ENCODE measurements around the gene TLE5.
A peak's percentile ranks its signal among the peaks of the same experiment; 100 is the strongest.
"Not testable (repeated sequence)": the region's sequence is repeated elsewhere in the genome, so short reads cannot be mapped to it uniquely, and the experiment has no call there.

Gene TLE5

GRCh38 chr19:3045885-3046697 is 16.2 kb downstream of the TLE5 start:
- DNase-seq: no peak

- DNase-seq: no peak
Measured at GRCh38 chr19:3045191-3045590, 17.1 kb downstream of the TLE5 start.

GRCh38 chr19:3042621-3043267 is 19.6 kb downstream of the TLE5 start:
- DNase-seq: no peak

GRCh38 chr19:3041761-3042620 is 20.3 kb downstream of the TLE5 start:
- DNase-seq: no peak

- no peak for DNase-seq
Measured at GRCh38 chr19:3041327-3041726, 21.0 kb downstream of the TLE5 start.

- peak in 1 of 58 donors; percentile 17 for DNase-seq
Measured at GRCh38 chr19:3039641-3040077, 22.6 kb downstream of the TLE5 start.

- DNase-seq: no peak
Measured at GRCh38 chr19:3039125-3039524, 23.2 kb downstream of the TLE5 start.

GRCh38 chr19:3038214-3038613 is 24.1 kb downstream of the TLE5 start:
- DNase-seq: no peak

GRCh38 chr19:3036977-3037544 is 25.2 kb downstream of the TLE5 start:
- not testable (repeated sequence) for DNase-seq

GRCh38 chr19:3036119-3036976 is 25.9 kb downstream of the TLE5 start:
- DNase-seq: peak; percentile 67 to 97 (median 92)

GRCh38 chr19:3035542-3036118 is 26.7 kb downstream of the TLE5 start:
- DNase-seq: peak; percentile 79 to 98 (median 95)

GRCh38 chr19:3034656-3035541 is 27.4 kb downstream of the TLE5 start:
- DNase-seq: peak in 7 of 58 donors; percentile 32 to 49 (median 42)

GRCh38 chr19:3034406-3034655 is 28.0 kb downstream of the TLE5 start:
- DNase-seq: no peak

- DNase-seq: peak in 10 of 58 donors; percentile 3 to 56 (median 17)
Measured at GRCh38 chr19:3033595-3034405, 28.5 kb downstream of the TLE5 start.

- DNase-seq: no peak
Measured at GRCh38 chr19:3031607-3031867, 30.8 kb downstream of the TLE5 start.

- DNase-seq: peak in 1 of 58 donors; percentile 25
Measured at GRCh38 chr19:3029065-3029923, 33.0 kb downstream of the TLE5 start, which contains the start of gene TLE2. Gene TLE2 (minus strand): TSS chr19:3029280. CDS start chr19:3028904, 376 bp downstream.

GRCh38 chr19:3028305-3029064 is 33.8 kb downstream of the TLE5 start:
- no peak for DNase-seq

Measured in anterior cingulate cortex (tissue), 58 donors.